KMS-11 (cell line): ENCODE measurements around the gene RAP1GAP2.

Experiments used
- H2AFZ ChIP-seq: fragments of 200-600 bp; sonication (generic); 2 replicates; pipeline ENCODE4 v1.6.1; 2016; ENCODE audit warnings: antibody characterized with exemption, mixed run types, low read depth
- H3K27ac ChIP-seq: fragments of 200-600 bp; sonication (generic); 2 replicates; pipeline ENCODE4 v1.6.1; 2016; ENCODE audit warnings: mild to moderate bottlenecking, mixed run types
- H3K27me3 ChIP-seq: fragments of 200-600 bp; sonication (generic); 2 replicates; pipeline ENCODE4 v1.6.1; 2017; ENCODE audit warnings: mild to moderate bottlenecking, low read depth, mixed run types, moderate library complexity; ENCODE audit not compliant: insufficient read depth
- H3K36me3 ChIP-seq: fragments of 200-600 bp; sonication (generic); 2 replicates; pipeline ENCODE4 v1.6.1; 2017; ENCODE audit warnings: mild to moderate bottlenecking, mixed run types; ENCODE audit not compliant: insufficient read depth
- H3K4me1 ChIP-seq: fragments of 200-600 bp; sonication (generic); 2 replicates; pipeline ENCODE4 v1.6.1; 2016; ENCODE audit warnings: mild to moderate bottlenecking, low read depth, mixed run types; ENCODE audit not compliant: poor library complexity, severe bottlenecking
- H3K4me2 ChIP-seq: fragments of 200-600 bp; sonication (generic); 2 replicates; pipeline ENCODE4 v1.7.0; 2016; ENCODE audit warnings: mild to moderate bottlenecking, mixed run types
- H3K4me3 ChIP-seq: fragments of 200-600 bp; sonication (generic); IDR thresholded peaks from 2 replicates; pipeline ENCODE4 v1.6.1; 2017; ENCODE audit warnings: low read depth, low read length, mixed read lengths; ENCODE audit not compliant: insufficient read depth
- H3K79me2 ChIP-seq: fragments of 200-600 bp; sonication (generic); 2 replicates; pipeline ENCODE4 v1.6.1; 2016; ENCODE audit warnings: low read depth, mixed run types; ENCODE audit not compliant: insufficient read depth
- H3K9ac ChIP-seq: fragments of 200-600 bp; sonication (generic); 2 replicates; pipeline ENCODE4 v1.6.1; 2016; ENCODE audit warnings: mild to moderate bottlenecking, mixed run types
- H4K20me1 ChIP-seq: fragments of 200-600 bp; sonication (generic); 2 replicates; pipeline ENCODE4 v1.6.1; 2016; ENCODE audit warnings: mild to moderate bottlenecking, mixed run types; ENCODE audit not compliant: insufficient read depth
- CTCF ChIP-seq: fragments of 200-600 bp; sonication (generic); conservative IDR thresholded peaks from 2 replicates; pipeline ENCODE4 v1.6.1; 2017; ENCODE audit warnings: low read depth, mild to moderate bottlenecking, antibody characterized with exemption, low read length, moderate library complexity, mixed read lengths

The RAP1GAP2 gene

GRCh38 chr17:2871205-2871604 lies 75.0 kb downstream of the RAP1GAP2 start:
- Histone ChIP-seq H4K20me1 (no peaks in the 10 kb centered on the region), H3K4me1 (no peaks in the 10 kb centered on the region)

GRCh38 chr17:2871720-2872119 lies 75.5 kb downstream of the RAP1GAP2 start:
- no peaks in the 10 kb centered on the region for H3K4me1 ChIP-seq
- H3K9ac ChIP-seq, result no peak overlapping the region
- H3K79me2 ChIP-seq, result no peaks in the 10 kb centered on the region
- H3K27me3 ChIP-seq, result peaks cover 25% of the 10 kb centered on the region
- H3K27ac ChIP-seq, result no peak overlapping the region
- no peak overlapping the region for H3K4me3 ChIP-seq
- H3K36me3 ChIP-seq, result no peaks in the 10 kb centered on the region
- H4K20me1 ChIP-seq, result no peaks in the 10 kb centered on the region
- no peak for TF ChIP-seq CTCF
- no peak overlapping the region for H2AFZ ChIP-seq
- H3K4me2 ChIP-seq, result no peak overlapping the region

More at GRCh38 chr17:2871205-2871604, 75.0 kb downstream of the RAP1GAP2 start:
- no peak for TF ChIP-seq CTCF
- Histone ChIP-seq H3K27ac (no peak overlapping the region), H2AFZ (no peak overlapping the region), H3K27me3 (peaks cover 26% of the 10 kb centered on the region), H3K36me3 (no peaks in the 10 kb centered on the region), H3K4me3 (no peak overlapping the region), H3K79me2 (no peaks in the 10 kb centered on the region), H3K9ac (no peak overlapping the region), H3K4me2 (no peak overlapping the region)

GRCh38 chr17:2872282-2872681 lies 76.0 kb downstream of the RAP1GAP2 start:
- Histone ChIP-seq H3K79me2 (no peaks in the 10 kb centered on the region), H2AFZ (no peak overlapping the region), H4K20me1 (no peaks in the 10 kb centered on the region), H3K4me2 (no peak overlapping the region), H3K27me3 (peaks cover 24% of the 10 kb centered on the region), H3K4me1 (no peaks in the 10 kb centered on the region), H3K36me3 (no peaks in the 10 kb centered on the region), H3K9ac (no peak overlapping the region), H3K4me3 (no peak overlapping the region), H3K27ac (no peak overlapping the region)
- no peak for TF ChIP-seq CTCF

GRCh38 chr17:2874189-2874686 lies 78.0 kb downstream of the RAP1GAP2 start:
- H3K79me2 ChIP-seq, result no peaks in the 10 kb centered on the region
- H3K27me3 ChIP-seq, result peaks cover 26% of the 10 kb centered on the region
- H4K20me1 ChIP-seq, result no peaks in the 10 kb centered on the region
- H3K36me3 ChIP-seq, result no peaks in the 10 kb centered on the region
- TF ChIP-seq CTCF, result no peak
- no peak overlapping the region for H3K27ac ChIP-seq
- no peak overlapping the region for H3K4me3 ChIP-seq
- H3K9ac ChIP-seq, result no peak overlapping the region
- H2AFZ ChIP-seq, result no peak overlapping the region
- H3K4me2 ChIP-seq, result no peak overlapping the region
- H3K4me1 ChIP-seq, result no peaks in the 10 kb centered on the region
